ENCODE data around the gene PHACTR1.

- TF ChIP-seq CTCF (IDR thresholded peaks at IDR 0.05) (no peak), POLR2A (IDR thresholded peaks at IDR 0.05) (no peak)
These were observed 276.2 kb downstream of the PHACTR1 start for GRCh38 chr6:12992770-12993169.

Measured in testis (tissue), 2 donors.